Gastrocnemius medialis (tissue), 4 donors: ENCODE data around the gene ADCY1.

Experiments
- CTCF ChIP-seq, 5 experiments: fragments of 450-650 bp in 3 of 5; fragments of 200-600 bp in 2 of 5; sonication (generic) in 2 of 5; IDR thresholded peaks in 4 of 5; conservative IDR thresholded peaks in 1 of 5; 1 replicate in 4 of 5; 2 replicates in 1 of 5; pipeline ENCODE4 v1.5.1; 2016 to 2019; ENCODE audit warnings: antibody characterized with exemption in 5 of 5, mild to moderate bottlenecking in 3 of 5, moderate library complexity in 3 of 5
- POLR2A ChIP-seq, 2 donors: fragments of 450-650 bp; IDR thresholded peaks; one replicate each; pipeline ENCODE4 v1.6.1; 2017; ENCODE audit warnings: antibody characterized with exemption in 2 of 2, mild to moderate bottlenecking in 2 of 2, moderate library complexity in 2 of 2

- TF ChIP-seq POLR2A (IDR thresholded peaks at IDR 0.05) (no peak), CTCF (IDR thresholded peaks at IDR 0.05 in 4 of 5, conservative IDR thresholded peaks at IDR 0.05 in 1 of 5) (no peak)
Measured at GRCh38 chr7:45597286-45597984, 23.3 kb downstream of the ADCY1 start.
